GM19467 (cell line): Measurements from ENCODE around the gene FGF14.
A peak's percentile ranks its signal among the peaks of the same experiment; 100 is the strongest.
"Not testable (repeated sequence)": the region's sequence is repeated elsewhere in the genome, so short reads cannot be mapped to it uniquely, and the experiment has no call there.

ENCODE experiments used
- ATAC-seq: cut with Tn5 transposase; IDR thresholded peaks from one replicate; pipeline ENCODE4 v1.9.1; 2021; ENCODE audit warnings: mild to moderate bottlenecking, moderate library complexity; ENCODE audit not compliant: unreplicated experiment

The FGF14 gene

GRCh38 chr13:102068323-102068722 lies 333.5 kb downstream of the FGF14 start:
- not testable (repeated sequence) for ATAC-seq

GRCh38 chr13:102055090-102055779 lies 346.6 kb downstream of the FGF14 start:
- ATAC-seq: no peak

DNA sequence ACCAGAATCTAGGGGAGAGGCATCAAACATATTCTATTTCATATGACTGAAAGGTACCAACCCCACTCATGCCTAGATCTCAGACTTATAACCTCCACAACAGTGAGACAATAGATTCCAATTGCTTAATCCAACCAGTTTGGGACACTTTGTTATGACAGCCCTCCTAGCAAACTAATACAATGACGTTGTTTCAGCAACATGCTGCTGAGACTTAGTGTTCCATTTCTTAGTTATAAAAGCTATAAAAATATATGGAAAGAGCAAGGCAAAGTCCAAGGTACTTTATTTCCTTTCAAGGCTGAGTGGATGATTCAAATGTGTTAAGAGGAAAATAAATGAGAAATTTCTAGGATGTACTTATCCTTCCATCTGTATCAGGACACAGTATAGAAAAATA lies 352.0 kb downstream of the FGF14 start:
- no peak for ATAC-seq

GRCh38 chr13:102045731-102046130 lies 356.1 kb downstream of the FGF14 start:
- ATAC-seq: no peak

DNA sequence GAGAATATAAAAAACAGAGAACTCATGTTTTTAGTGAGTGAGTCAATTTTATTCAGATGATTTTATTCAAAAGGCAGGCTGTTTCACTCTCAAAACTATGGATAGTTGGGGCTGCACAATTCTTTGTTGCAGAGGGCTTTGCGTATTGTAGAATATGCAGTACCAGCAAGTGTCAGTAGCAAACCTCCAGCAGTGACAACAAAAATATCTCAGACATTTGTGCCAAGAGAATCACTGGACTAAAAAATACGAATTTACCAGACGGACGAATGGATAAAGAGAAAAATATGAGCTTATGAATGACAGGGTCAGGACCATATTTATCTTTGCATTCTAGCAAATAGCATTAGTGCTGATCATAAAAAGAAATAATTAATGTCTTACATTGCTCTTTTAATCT lies 359.1 kb downstream of the FGF14 start:
- no peak for ATAC-seq

DNA sequence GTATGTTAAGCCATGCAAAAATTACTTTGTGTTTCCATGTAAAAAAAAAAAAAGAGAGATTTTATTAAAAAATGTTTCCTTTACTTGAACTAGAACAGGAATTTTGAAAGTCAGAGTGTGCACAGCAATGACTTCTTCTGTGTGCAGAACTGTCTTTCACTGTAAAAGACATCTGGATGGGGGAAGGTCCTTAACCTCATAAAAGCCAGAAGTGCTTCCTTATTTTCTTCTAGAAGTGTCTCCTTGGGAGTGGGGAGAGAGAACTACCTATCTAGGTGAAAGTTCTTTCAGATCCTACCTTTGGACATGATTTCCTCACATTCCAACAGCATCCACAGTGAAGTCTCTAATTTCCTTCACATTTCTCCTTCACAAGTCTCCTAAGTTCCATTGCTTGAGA lies 360.3 kb downstream of the FGF14 start:
- ATAC-seq: no peak

- no peak for ATAC-seq
These were observed 361.0 kb downstream of the FGF14 start for GRCh38 chr13:102040812-102041211.

- ATAC-seq: no peak
These were observed 362.6 kb downstream of the FGF14 start for GRCh38 chr13:102039264-102039663.

- ATAC-seq: no peak
These were observed 363.1 kb downstream of the FGF14 start for GRCh38 chr13:102038787-102039186.

GRCh38 chr13:102035969-102036368 lies 365.9 kb downstream of the FGF14 start:
- ATAC-seq: peak; percentile 58

- ATAC-seq: no peak
These were observed 368.0 kb downstream of the FGF14 start for GRCh38 chr13:102033857-102034331.

DNA sequence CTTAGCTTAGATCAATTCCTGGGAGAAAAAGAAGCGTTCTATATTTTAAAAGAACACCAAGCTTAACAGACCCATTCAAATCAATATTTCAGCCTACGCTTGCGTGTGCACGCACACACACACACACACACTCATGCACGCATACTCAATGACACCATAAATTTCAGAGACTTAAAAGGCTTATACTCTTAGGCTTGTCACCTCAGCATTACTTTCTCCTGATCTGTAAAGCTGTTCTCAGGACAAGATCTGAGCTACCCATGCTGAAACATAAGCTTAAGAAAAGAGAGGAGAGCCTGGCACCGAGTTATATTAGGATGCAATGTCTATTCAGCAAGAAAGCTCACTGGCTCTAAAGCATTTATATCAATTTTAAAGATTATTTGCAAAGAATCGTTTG lies 368.5 kb downstream of the FGF14 start:
- no peak for ATAC-seq

GRCh38 chr13:102028868-102029267 lies 373.0 kb downstream of the FGF14 start:
- ATAC-seq: no peak

- no peak for ATAC-seq
These were observed 373.6 kb downstream of the FGF14 start for GRCh38 chr13:102028206-102028605.

DNA sequence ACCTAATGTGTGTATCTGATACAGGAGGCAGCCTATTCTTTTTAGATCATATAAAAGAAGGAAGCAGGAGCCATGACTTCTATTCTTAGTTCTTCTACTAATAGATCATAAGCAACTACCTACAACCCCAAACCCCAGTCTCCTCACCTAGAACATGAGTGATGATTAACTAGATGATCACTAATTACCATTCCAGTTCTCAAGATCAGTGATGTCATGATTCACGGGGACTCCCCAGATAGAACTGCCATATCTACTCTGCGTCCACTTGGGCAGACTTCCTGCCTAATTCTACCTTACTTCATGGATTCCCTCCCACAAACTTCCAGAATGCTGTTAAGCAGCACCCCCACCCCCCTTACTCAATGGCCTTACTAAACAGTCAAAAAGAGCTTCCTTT lies 380.1 kb downstream of the FGF14 start:
- no peak for ATAC-seq

DNA sequence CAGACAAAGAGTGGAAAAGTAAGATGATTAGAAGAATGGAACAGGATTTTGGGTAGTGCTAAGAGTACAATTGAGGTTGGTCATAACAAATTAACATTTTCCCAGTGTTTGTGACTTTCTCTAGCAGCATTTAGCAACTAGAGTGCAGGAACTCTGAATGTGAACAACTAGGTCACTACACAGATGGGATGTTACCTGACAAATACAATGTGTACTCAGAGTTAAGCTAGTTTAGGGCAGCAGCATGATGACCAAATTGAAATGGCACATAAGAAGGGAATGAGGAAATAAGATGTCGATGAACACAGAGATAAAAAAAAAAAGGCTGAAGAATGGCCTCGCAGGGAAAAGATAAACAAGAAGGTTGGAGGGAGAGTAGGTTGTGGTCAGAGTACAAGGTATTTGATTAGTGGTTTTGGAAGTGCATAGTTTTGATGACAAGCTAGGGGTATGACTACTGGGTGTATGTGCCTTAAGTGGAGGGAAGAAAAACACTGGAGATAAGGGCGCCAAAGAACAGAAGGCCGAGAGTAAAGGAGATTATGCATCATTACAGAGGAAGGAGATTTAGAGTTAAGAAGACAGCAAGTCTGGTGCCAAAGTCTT lies 381.1 kb downstream of the FGF14 start:
- no peak for ATAC-seq

GRCh38 chr13:102018716-102019115 lies 383.1 kb downstream of the FGF14 start:
- no peak for ATAC-seq

DNA sequence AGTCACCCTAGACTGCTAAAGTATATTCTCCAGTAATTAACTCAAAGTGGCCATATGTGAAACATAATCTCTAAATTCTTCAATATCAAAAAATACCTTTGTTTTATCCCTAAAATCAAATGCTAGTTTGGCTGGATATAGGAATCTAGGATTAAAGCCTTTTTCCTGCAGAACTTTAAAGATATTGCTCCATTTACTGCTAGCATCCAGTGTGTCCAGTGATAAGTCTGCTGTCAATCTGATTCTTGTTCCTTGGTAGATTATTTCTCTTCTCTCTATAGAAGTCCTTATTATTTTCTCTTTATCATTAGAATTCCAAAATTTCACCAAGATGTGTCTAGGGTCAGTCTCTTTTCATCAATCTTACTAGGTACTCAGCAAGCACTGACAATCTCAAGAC lies 384.6 kb downstream of the FGF14 start:
- no peak for ATAC-seq

GRCh38 chr13:102012299-102013293 lies 389.3 kb downstream of the FGF14 start:
- ATAC-seq: no peak

GRCh38 chr13:102011455-102011854 lies 390.4 kb downstream of the FGF14 start:
- not testable (repeated sequence) for ATAC-seq

- no peak for ATAC-seq
These were observed 397.8 kb downstream of the FGF14 start for GRCh38 chr13:102003848-102004570.
